Stimulated activated CD8-positive, alpha-beta memory T cell treated with anti-CD3 and anti-CD28 coated beads, Interleukin-7, amount 100 ng/mL, for 1 hour (primary cell): ENCODE data around the gene FGFRL1.

ENCODE experiments used
- DNase-seq, 2 donors: peaks; one replicate each; pipeline ENCODE4 v3.0.0-alpha.2; 2020; ENCODE audit warnings: low read depth in 2 of 2

The FGFRL1 gene

GRCh38 chr4:1011022-1011665 is at the start of gene FGFRL1:
TSS of gene FGFRL1 (plus strand) at chr4:1011626. CDS start at chr4:1012486, 860 bp downstream.
- peak; percentile 80 to 87 for DNase-seq

GRCh38 chr4:962231-963208 is 48.9 kb upstream of the FGFRL1 start:
- DNase-seq: no peak

GRCh38 chr4:963276-964225 is 47.9 kb upstream of the FGFRL1 start:
- DNase-seq: no peak

GRCh38 chr4:964346-965025 is 46.9 kb upstream of the FGFRL1 start:
- DNase-seq: no peak

DNA sequence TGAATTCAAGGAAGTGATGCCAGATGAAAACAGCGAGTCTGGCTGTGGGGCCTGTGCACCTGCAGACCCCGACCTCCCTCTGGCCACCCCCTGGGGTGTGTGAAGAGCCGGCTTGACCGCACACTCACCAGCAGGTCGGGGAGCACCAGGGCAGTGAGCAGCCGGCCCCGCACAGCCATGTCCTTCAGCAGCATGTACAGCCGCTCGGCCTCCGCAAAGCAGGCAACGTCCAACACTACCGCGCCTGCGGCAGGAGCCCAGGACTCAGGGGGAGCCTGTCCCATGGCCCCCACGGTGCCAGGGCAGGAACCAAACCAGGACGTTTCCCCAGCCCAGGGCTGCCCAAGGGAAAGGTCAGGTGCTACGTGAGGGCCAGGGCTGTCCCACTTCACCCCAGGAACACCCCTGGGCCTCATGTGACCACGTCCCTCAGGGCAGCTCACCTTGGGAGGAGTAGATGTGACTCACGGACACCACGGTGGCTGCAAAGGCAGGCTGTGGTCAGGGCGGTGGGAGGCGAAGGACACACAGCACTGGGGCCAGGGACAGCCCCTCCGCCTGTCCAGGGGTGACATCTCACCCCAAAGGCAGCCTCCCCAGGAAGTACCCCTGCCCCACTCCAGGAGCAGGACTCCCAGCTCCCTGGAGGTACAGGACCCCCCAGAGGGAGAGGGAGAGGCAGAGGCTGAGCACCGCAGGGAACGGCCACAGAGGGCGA is 46.2 kb upstream of the FGFRL1 start:
- DNase-seq: no peak

DNA sequence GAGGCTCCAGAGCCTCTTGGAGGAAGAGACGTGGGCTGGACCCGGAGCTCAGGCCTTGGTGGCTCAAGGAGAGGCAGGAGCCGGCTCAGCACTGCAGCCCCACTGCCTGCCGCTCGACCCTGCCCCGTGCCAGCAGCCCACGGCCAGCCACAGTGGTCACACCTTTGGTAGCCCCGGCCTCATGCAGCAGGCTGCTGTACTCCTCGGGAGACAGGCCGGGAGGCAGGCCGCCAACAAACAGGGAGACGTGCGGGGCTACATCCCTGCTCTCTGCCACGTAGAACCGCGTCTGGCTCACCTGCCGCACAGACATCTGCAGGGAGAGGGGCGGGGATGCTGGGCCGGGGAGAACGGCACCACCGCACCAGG is 45.7 kb upstream of the FGFRL1 start:
- no peak for DNase-seq

DNA sequence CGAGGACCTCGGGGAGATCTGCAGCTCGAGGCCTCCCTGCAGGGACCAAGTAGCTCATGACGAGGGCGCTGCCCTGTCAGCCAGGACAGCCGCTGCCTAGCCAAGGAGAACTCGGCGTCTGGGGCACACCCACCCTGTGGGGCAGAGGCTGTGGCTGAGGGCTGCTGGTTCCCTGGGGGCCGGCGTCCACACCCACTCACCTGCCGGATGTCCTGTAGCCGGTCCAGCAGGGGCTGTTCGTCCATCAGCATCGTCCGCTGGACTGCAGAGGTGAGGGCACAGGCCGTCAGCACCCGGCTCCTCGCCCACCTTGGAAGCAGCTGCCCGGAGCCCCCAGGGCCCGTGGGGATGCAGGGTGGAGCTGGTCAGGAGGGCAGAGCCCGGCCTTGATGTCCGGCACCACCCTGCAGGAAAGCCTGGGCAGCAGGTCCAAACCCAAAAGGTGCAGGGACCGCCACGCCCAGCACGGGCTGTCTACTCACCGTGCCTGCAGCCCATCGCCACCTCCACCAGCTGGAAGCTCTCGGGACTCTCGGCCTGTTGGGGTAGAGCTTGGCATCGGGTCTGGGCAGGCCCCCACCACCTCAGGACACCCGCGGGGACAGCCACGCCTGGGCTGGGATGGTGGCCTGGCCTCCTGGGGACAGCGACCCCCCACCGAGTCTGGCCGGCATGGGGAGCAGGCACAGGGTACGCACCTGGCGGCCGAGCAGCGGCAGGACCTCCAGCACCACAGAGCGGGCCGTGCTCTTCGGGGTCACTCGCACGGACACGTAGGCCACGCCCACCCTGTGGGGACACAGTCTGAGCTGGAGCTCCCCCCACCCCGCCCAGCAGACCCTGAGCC is 44.9 kb upstream of the FGFRL1 start:
- DNase-seq: no peak

DNA sequence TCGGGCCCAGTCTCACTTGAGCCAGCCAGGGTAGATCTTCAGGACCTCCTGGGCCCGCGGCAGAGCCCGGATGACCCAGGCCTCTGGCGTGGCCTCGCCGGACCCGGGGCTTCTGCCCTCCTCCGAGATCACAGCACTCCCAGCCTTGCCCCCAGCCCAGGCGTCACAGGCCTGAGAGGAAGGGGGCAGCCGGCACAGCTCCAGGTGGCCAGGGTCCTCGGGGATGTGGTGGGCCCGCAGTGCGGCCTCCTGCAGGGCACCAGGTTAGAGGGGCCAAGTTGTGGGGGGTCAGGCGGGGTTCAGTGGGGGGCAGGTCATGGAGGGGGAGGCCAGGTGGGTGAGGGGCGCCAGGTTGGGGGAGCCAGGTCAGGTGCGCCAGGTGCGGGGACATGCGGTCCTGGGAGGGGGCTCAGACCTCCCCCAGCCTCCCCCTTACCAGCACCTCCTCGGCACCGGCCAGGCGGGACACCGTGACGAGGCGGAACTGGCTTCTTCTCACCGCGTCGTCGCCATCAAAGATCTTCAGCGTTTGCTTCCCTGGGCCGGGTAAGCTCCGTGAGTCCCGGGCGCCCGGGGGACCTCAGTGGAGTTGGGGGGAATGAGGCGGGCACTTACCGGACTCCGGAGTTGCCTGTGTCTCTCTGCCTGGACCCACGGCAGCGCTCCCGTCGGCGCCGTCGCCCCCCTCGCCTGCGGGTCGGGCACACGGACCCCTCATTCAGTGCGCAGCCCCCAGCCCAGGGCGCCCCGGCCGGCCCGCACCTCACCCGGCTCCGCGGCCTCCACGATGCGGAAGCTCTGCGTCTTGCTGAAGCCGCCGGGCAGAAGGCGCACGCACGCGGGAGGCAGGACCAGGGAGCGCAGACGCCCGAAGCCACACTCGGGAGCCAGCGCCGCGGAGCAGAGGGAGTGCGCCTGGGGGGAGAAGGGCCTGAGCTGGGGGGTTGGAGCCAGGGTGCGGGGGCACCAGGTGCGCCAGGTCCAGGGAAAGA is 44.0 kb upstream of the FGFRL1 start:
- no peak for DNase-seq

DNA sequence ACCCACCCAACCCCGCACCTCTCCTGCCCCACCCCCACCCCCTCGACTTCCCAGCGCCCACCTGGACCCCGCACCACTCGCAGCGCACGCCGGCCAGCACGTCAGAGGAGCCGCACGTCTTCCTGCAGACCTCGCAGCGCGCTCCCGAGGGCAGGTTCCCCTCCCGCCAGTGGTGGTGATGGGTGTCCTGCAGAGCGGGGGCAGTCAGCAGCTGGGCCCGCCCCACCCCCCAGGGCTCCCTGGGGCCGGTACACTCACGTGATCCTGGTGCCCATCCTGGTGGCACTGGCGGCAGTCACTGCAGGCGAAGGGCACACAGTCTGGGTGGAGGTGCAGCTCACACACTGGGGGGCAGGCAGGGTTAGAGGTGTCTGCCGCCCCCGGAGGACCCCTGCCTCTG is 43.2 kb upstream of the FGFRL1 start:
- DNase-seq: no peak

GRCh38 chr4:968621-969394 is 42.6 kb upstream of the FGFRL1 start:
- no peak for DNase-seq

DNA sequence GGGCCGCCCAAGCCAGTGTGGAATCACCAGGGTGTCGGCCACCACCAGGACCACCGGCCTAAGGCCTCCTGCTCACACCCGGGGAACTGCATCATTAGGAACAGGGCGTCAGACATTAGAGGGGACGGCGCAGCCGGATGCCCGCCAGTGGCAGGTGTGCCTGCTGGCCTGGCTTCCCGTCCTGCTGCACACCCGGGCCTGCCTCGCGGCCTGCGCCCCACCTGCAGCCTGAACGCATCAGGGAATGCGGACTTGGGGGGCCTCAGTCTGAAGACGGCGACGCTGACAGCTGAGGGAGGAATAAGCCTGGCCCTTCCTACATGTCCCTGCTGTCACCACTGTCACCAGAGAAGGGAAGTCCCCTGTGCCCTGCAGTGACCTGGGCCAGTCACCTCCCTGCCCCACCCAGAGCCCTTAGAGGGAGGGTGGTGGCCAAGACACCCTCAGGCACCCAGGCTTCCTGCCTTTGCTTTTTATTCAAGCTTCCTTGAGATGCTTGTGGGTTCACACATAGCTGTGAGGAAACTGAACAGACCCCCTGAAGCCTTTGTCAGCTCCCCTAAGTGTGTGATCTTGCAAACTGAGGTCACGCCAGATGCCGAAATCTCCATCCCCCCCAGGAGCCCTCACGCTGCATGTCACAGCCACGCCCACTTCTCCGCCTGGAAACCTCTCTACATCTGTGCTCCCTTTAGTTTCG is 41.2 kb upstream of the FGFRL1 start:
- DNase-seq: peak in 1 of 2 donors; percentile 13

DNA sequence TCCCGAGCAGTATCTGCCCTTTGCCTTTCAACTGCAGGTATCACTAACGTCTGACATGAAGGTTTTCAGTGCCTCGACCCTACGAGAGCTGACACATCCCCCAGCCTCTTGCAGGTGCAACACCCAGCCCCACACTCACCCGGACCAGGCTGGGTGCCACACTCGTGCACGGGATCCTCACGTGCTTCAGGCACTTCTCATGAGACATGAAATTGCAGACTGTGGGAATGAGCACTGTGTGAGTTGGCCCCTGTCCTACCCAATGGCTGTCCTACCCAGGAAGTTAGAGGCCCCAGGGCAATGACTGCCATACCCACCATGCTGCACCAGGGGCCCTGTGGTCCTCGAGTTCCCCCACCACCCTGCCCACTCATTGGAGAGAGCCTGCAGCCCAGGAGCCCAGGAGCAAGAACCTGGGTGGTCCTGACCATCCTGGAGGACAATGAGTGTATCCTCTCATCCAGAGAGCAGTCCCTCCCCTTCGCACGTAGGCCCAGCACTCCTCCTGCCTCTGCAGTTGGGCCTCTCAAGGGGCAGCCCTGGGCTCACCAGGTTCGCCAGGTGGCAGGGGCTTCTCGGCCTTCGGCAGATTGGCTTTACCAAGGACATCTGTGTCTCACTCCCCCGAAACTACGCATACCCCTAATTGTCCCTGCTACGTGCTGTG is 40.4 kb upstream of the FGFRL1 start:
- DNase-seq: no peak

DNA sequence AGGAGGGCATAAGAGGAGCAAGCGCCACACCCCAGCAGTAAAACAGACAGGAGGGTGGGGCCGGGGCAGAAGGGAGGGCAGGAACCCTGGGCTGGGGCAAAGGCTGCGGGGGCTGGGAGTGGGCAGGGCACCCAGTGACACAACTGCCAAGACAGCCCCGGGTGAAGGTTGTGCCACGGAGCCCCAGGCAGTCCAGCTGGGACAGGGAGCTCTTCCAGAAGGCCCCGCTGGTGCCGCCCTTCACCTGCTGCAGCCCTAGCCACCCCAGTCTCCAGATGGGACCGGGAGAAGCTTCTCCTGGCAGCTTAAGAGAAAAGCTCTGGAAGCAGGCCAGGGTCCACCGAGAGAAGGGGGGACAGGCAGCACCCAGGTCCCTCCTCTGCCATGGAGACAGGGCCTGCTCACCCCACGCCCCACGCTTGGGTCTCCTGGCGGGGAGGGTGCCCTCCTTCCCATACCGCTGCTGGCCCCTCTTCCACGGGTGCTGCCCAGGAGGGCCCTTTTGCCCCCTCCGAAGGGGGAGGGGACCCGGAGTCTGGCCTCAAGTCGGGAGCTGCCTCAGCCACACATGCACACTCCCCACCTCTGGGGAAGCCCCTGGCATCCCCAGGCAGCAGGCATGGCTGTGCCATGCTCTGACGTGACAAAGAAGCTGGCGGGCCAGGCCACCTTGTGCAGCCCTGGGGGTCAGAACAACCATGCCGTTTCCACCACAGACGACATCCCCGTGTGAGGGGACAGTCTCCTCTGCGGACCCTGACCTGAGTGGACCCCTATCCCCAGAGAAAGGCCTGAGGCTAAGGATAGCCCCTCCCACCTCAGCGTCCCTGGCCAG is 39.5 kb upstream of the FGFRL1 start:
- no peak for DNase-seq

- DNase-seq: peak; percentile 24 to 34
Measured at GRCh38 chr4:972651-973424, 38.6 kb upstream of the FGFRL1 start.
